Fibroblast of villous mesenchyme (primary cell): ENCODE measurements around the gene MEGF9. TPM values are rescaled to one million over a fixed set of nuclear protein-coding genes. Genes with fewer than 3 reads are reported as not detected.

Experiments used
- DNase-seq: peaks from one replicate; pipeline ENCODE4 v3.0.0-alpha.2; 2010; ENCODE audit warnings: low read depth
- H3K4me3 ChIP-seq: 2 replicates; pipeline ENCODE4 v1.5.1; 2011; ENCODE audit warnings: low read depth, mild to moderate bottlenecking, low read length
- CTCF ChIP-seq: IDR thresholded peaks from 2 replicates; pipeline ENCODE4 v1.5.1; 2012; ENCODE audit warnings: low read depth, mild to moderate bottlenecking, low read length; ENCODE audit not compliant: insufficient read depth
- total RNA-seq: library from RNA; depleted of rRNA; stranded (reverse); fragments of >200 nt; gene quantifications from 2 replicates; pipeline ENCODE4 v1.2.3, GENCODE V29; 2012

Gene MEGF9
- total RNA-seq, 1 donor: 4.3 TPM

- H3K4me3 ChIP-seq: no peak overlapping the region
- TF ChIP-seq CTCF: no peak
These were observed 92.3 kb downstream of the MEGF9 start for GRCh38 chr9:120621941-120622340.

GRCh38 chr9:120619751-120620655 is 94.3 kb downstream of the MEGF9 start:
- peak; percentile 84 for TF ChIP-seq CTCF
- H3K4me3 ChIP-seq: no peak overlapping the region
- DNase-seq: peak; percentile 72

More at GRCh38 chr9:120621941-120622340, 92.3 kb downstream of the MEGF9 start:
- DNase-seq: no peak

- no peak for TF ChIP-seq CTCF
- H3K4me3 ChIP-seq: no peak overlapping the region
- peak; percentile 15 for DNase-seq
These were observed 97.0 kb downstream of the MEGF9 start for GRCh38 chr9:120616966-120617935.

- H3K4me3 ChIP-seq: no peak overlapping the region
- peak; percentile 10 for TF ChIP-seq CTCF
- DNase-seq: no peak
These were observed 102.1 kb downstream of the MEGF9 start for GRCh38 chr9:120612218-120612617.

GRCh38 chr9:120611690-120612068 is 102.6 kb downstream of the MEGF9 start:
- H3K4me3 ChIP-seq: no peak overlapping the region
- DNase-seq: no peak
- TF ChIP-seq CTCF: no peak

GRCh38 chr9:120610975-120611689 is 103.1 kb downstream of the MEGF9 start:
- H3K4me3 ChIP-seq: no peak overlapping the region
- no peak for DNase-seq
- peak; percentile 36 for TF ChIP-seq CTCF
